Measurements from ENCODE around the gene DUSP16.

DUSP16 gene

DNA sequence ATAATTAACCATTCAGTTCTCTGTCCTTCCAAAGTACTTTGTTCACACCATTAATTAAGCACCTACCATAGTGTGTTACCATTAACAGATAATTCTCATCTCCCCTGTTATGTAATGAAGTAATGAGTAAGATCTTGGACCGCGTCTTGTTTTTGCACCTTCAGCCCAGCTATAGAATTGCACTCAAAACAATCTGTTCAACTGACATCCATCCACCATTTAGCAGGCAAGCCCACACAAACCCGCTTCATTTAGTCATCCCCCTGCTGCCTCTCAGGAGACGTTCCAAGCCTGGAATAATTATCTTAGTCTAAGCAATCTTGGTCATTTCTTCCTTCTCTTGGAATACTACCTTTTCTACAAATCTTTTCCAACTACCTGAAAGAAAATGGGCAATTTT lies 74.4 kb downstream of the DUSP16 start:
- H3K4me3 ChIP-seq (ENCODE audit: low read depth, low read length) = no peak overlapping the region
- TF ChIP-seq, protein P1, sequence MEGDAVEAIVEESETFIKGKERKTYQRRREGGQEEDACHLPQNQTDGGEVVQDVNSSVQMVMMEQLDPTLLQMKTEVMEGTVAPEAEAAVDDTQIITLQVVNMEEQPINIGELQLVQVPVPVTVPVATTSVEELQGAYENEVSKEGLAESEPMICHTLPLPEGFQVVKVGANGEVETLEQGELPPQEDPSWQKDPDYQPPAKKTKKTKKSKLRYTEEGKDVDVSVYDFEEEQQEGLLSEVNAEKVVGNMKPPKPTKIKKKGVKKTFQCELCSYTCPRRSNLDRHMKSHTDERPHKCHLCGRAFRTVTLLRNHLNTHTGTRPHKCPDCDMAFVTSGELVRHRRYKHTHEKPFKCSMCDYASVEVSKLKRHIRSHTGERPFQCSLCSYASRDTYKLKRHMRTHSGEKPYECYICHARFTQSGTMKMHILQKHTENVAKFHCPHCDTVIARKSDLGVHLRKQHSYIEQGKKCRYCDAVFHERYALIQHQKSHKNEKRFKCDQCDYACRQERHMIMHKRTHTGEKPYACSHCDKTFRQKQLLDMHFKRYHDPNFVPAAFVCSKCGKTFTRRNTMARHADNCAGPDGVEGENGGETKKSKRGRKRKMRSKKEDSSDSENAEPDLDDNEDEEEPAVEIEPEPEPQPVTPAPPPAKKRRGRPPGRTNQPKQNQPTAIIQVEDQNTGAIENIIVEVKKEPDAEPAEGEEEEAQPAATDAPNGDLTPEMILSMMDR (IDR thresholded peaks at IDR 0.05; ENCODE audit: low read depth, low read length) = no peak

DNA sequence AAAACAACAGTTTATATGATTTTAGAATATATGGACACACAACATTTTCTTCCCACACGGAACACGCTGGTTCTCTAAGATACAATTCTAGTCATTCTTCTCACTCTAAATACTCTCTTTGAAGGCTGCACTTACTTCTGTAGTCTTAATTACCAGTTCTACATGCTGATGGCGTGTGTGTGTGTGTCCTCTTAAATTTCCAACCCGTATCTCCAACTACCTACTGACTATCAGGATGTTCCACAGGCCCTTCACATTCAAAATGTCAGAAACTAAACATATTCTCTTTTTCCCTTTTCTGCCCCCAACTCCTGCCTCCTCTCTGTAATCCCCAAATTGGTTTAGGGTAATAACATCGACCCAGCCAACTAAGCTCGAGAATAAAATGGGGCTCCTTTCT lies 75.2 kb downstream of the DUSP16 start:
- TF ChIP-seq, protein P1 (IDR thresholded peaks at IDR 0.05; ENCODE audit: low read depth, low read length) = no peak
- H3K4me3 ChIP-seq (ENCODE audit: low read depth, low read length) = no peak overlapping the region

DNA sequence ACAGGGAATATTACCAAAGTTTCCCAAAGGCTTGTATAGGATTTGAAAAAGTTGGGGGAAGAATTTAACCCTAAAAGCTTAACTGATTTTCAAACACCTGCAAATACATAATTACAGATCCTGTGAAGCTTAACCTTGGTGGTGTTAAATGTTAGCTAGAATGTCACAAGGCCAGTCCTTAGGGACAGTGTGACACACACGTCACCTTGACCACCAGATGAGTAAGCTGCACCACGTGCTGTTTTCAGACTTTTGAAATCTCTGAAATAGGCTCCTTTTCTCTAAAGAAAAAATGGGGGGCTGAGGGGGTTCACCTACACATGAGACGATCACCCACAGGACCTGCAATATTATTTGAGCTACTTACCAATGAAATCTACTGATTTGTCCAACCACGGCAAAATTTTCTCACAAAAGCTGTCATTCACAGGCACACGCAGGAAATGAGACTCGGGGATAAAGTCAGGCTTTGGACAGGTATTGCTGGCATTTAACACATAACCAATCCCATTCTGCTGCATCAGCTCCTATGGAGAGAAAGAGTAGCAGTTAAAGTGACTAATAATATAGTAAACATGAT lies 75.9 kb downstream of the DUSP16 start:
- no peak overlapping the region for H3K4me3 ChIP-seq (ENCODE audit: low read depth, low read length)
- TF ChIP-seq, protein P1 (IDR thresholded peaks at IDR 0.05; ENCODE audit: low read depth, low read length) = no peak

DNA sequence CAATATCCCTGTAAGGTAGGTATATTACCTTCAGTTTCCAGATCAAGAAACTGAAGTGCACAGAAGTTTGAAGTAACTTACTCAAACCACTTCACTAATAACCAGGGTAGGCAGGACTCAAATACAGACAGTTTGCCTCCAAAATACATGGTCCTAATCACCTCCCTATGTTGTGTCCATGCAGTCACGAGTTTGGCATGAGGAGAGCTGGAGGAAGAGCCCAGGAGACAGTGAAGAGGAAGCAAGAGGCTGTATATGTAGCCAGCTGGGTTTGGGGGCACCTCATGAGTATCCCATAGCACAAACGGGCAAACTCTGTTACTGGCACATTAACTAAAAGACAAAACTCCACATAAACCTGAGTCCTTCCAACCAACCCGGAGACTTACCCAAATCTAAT lies 79.2 kb downstream of the DUSP16 start:
- TF ChIP-seq, protein P1 (IDR thresholded peaks at IDR 0.05; ENCODE audit: low read depth, low read length) = no peak
- H3K4me3 ChIP-seq (ENCODE audit: low read depth, low read length) = no peak overlapping the region

DNA sequence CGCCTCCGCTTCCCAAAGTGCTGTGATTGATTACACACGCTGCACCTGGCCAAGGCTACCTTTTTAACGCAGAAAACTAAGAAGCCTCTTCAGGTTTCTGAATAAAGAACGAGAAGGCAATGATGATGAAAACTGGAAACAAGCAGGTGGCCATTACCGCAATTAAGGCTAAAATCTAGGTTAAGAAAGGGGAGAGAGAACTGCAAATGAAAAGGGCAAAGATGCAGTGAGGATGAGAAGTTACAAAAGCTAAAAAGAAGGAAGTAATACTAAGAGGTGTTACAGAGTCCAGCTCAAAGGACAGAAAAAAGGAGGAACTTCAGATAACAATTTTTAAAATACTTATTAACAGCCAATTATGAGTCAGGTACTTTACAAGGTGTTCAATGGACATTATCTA lies 79.7 kb downstream of the DUSP16 start:
- TF ChIP-seq, protein P1 (IDR thresholded peaks at IDR 0.05; ENCODE audit: low read depth, low read length) = no peak
- H3K4me3 ChIP-seq (ENCODE audit: low read depth, low read length) = no peak overlapping the region

DNA sequence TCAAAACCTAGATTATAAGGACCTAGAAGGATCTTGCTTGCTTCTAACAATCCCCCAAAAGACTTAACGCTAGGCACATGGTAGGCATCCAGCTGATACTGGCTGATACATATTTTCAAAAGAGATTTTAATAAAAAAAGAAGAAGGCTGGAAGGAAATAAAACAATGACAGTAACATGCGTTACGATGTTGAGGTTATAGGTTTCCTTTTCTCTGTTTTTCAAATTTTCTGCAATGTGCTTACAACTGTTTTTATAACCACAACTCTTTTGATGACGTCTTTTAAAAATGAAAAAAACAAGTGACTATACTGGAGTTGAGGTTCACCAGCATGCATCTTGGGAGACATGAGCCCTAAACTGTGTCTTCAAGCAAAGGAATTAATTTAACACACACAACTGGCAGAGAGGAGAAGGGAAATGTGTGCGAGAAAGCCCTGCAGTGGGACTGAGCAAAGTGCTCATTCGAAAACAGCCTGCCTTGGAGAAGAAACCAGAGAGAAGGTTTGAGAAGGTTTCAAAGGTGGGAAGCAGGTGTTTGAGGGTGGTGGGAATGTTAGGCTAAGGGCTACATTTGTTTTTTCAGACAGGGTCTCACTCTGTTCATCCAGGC lies 80.4 kb downstream of the DUSP16 start:
- H3K4me3 ChIP-seq (ENCODE audit: low read depth, low read length) = no peak overlapping the region
- TF ChIP-seq, protein P1 (IDR thresholded peaks at IDR 0.05; ENCODE audit: low read depth, low read length) = no peak

DNA sequence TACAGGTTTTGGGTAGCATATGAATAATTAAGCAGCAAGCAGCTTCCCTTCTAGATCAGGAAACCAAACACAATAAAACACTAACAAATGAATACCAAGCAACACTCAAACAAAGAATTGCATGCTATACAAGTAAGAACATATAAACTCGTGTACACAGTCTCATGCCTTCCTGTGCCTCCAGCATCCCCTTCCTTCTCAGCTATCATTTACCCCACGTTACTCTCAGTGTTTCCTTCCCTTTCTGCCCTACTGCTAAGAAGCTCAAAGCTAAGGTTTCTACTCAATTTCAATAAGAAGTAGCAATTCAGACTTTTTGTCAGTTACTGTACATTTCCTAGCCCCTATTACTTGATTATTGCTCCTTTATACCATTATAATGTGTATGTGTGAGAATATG lies 81.0 kb downstream of the DUSP16 start:
- no peak overlapping the region for H3K4me3 ChIP-seq (ENCODE audit: low read depth, low read length)
- TF ChIP-seq, protein P1 (IDR thresholded peaks at IDR 0.05; ENCODE audit: low read depth, low read length) = no peak
